A549 (cell line): ENCODE measurements around the gene ANKRD17.

Source experiments
- CTCF ChIP-seq: fragments of >200 bp; sonication (Bioruptor Twin); formaldehyde crosslinking; IDR thresholded peaks from 3 replicates; pipeline ENCODE4 v1.5.1; 2016
- EHMT2 ChIP-seq: fragments of 200-600 bp; sonication (generic); IDR thresholded peaks from 2 replicates; pipeline ENCODE4 v1.6.1; 2016; ENCODE audit warnings: antibody characterized with exemption, low read depth, mild to moderate bottlenecking, moderate library complexity
- EP300 ChIP-seq, 2 experiments: fragments of >200 bp; sonication (Bioruptor Twin); formaldehyde crosslinking; IDR thresholded peaks; 2 replicates in 1 of 2; 3 replicates in 1 of 2; pipeline ENCODE4 v1.6.1; 2016 to 2017
- JUN ChIP-seq, 2 experiments: fragments of >200 bp; sonication (Bioruptor Twin); formaldehyde crosslinking; IDR thresholded peaks; 2 replicates in 1 of 2; 3 replicates in 1 of 2; pipeline ENCODE4 v1.6.1; 2016 to 2017
- KDM1A ChIP-seq: fragments of 200-600 bp; sonication (generic); IDR thresholded peaks from 2 replicates; pipeline ENCODE4 v1.6.1; 2016; ENCODE audit warnings: low read depth, mild to moderate bottlenecking
- KDM5A ChIP-seq: fragments of 200-600 bp; sonication (generic); IDR thresholded peaks from 2 replicates; pipeline ENCODE4 v1.6.1; 2016; ENCODE audit warnings: antibody characterized with exemption, mild to moderate bottlenecking
- POLR2A ChIP-seq: IDR thresholded peaks from 2 replicates; pipeline ENCODE4 v1.6.1; 2012; ENCODE audit warnings: mild to moderate bottlenecking, low read length
- POLR2AphosphoS2 ChIP-seq: conservative IDR thresholded peaks from 2 replicates; pipeline ENCODE4 v1.6.1; 2012; ENCODE audit warnings: low read length, improper control_type of control experiment, inconsistent platforms
- RCOR1 ChIP-seq: fragments of 150-350 bp; IDR thresholded peaks from 2 replicates; pipeline ENCODE4 v1.6.1; 2014; ENCODE audit warnings: antibody characterized with exemption, low read length, low read depth
- RFX5 ChIP-seq: fragments of 450-650 bp; IDR thresholded peaks from 2 replicates; pipeline ENCODE4 v1.7.1; 2014; ENCODE audit warnings: antibody characterized with exemption, mild to moderate bottlenecking, moderate library complexity
- RNF2 ChIP-seq: fragments of 200-600 bp; sonication (generic); IDR thresholded peaks from 2 replicates; pipeline ENCODE4 v1.6.1; 2016; ENCODE audit warnings: low read depth, mild to moderate bottlenecking, antibody characterized with exemption, moderate library complexity, borderline replicate concordance
- TF ChIP-seq, protein P1 (sequence below): IDR thresholded peaks from 2 replicates; pipeline ENCODE4 v1.6.1; 2012
- TF ChIP-seq, protein P2 (sequence below): fragments of 150-350 bp; IDR thresholded peaks from 2 replicates; pipeline ENCODE4 v1.6.1; 2014; ENCODE audit warnings: low read depth, mild to moderate bottlenecking, low read length

- TF ChIP-seq CTCF (no peak), RFX5 (no peak), RCOR1 (no peak), POLR2A (no peak), RNF2 (no peak), EHMT2 (no peak), JUN (IDR thresholded peaks at IDR 0.05) (no peak), KDM1A (no peak), POLR2AphosphoS2 (no peak), EP300 (IDR thresholded peaks at IDR 0.05) (no peak), KDM5A (no peak)
- TF ChIP-seq, protein P1, sequence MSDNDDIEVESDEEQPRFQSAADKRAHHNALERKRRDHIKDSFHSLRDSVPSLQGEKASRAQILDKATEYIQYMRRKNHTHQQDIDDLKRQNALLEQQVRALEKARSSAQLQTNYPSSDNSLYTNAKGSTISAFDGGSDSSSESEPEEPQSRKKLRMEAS, result no peak
- TF ChIP-seq, protein P2, sequence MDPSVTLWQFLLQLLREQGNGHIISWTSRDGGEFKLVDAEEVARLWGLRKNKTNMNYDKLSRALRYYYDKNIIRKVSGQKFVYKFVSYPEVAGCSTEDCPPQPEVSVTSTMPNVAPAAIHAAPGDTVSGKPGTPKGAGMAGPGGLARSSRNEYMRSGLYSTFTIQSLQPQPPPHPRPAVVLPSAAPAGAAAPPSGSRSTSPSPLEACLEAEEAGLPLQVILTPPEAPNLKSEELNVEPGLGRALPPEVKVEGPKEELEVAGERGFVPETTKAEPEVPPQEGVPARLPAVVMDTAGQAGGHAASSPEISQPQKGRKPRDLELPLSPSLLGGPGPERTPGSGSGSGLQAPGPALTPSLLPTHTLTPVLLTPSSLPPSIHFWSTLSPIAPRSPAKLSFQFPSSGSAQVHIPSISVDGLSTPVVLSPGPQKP, result no peak
These were observed 21.6 kb downstream of the ANKRD17 start for GRCh38 chr4:73237044-73237443.
